Tibial nerve (tissue), 4 donors: ENCODE measurements around the gene COA6. TPM values are rescaled to one million over a fixed set of nuclear protein-coding genes. Genes with fewer than 3 reads are reported as not detected.

Experiments used
- DNase-seq, 2 donors: peaks; one replicate each; pipeline ENCODE4 v3.0.0-alpha.2; 2019; ENCODE audit warnings: low spot score in 2 of 2
- H3K27ac ChIP-seq, 4 donors: fragments of 200-600 bp; sonication (generic) in 3 of 4; one replicate each; pipeline ENCODE4 v1.5.1; 2017 to 2019; ENCODE audit warnings: mild to moderate bottlenecking in 1 of 4
- H3K27me3 ChIP-seq, 2 donors: fragments of 200-600 bp; sonication (generic) in 1 of 2; one replicate each; pipeline versions ENCODE4 v1.5.1 to v1.6.0; 2017 to 2019
- H3K36me3 ChIP-seq, 3 donors: fragments of 200-600 bp; sonication (generic); one replicate each; pipeline ENCODE4 v1.5.1; 2018 to 2019
- H3K4me1 ChIP-seq, 4 donors: fragments of 200-600 bp; sonication (generic) in 3 of 4; one replicate each; pipeline ENCODE4 v1.5.1; 2017 to 2019
- H3K4me3 ChIP-seq, 4 donors: fragments of 200-600 bp; sonication (generic) in 3 of 4; one replicate each; pipeline ENCODE4 v1.5.1; 2017 to 2019; ENCODE audit warnings: mild to moderate bottlenecking in 1 of 4, moderate library complexity in 1 of 4
- H3K9me3 ChIP-seq, 4 donors: fragments of 200-600 bp; sonication (generic) in 3 of 4; one replicate each; pipeline ENCODE4 v1.5.1; 2017 to 2019
- CTCF ChIP-seq, 5 experiments: fragments of 200-600 bp in 3 of 5; fragments of 450-650 bp in 2 of 5; sonication (generic) in 3 of 5; IDR thresholded peaks; one replicate each; pipeline ENCODE4 v1.5.1; 2016 to 2019; ENCODE audit warnings: antibody characterized with exemption in 5 of 5, mild to moderate bottlenecking in 3 of 5, moderate library complexity in 2 of 5
- EP300 ChIP-seq, 2 donors: sonication (generic); formaldehyde crosslinking; IDR thresholded peaks; one replicate each; pipeline ENCODE4 v1.6.1; 2017; ENCODE audit warnings: antibody characterized with exemption in 2 of 2, mild to moderate bottlenecking in 1 of 2
- POLR2A ChIP-seq, 2 donors: fragments of 450-650 bp; IDR thresholded peaks; one replicate each; pipeline ENCODE4 v1.6.1; 2017; ENCODE audit warnings: antibody characterized with exemption in 2 of 2, mild to moderate bottlenecking in 2 of 2, moderate library complexity in 2 of 2
- WGBS, 2 donors: methylation state at CpG; one replicate each; pipeline ENCODE4 v1.1.5; 2018; 5-methylcytosine and 5-hydroxymethylcytosine counted together
- total RNA-seq, 4 donors: library from RNA; depleted of rRNA; stranded (reverse); fragments of >200 nt; gene quantifications; one replicate each; pipeline ENCODE4 v1.1.0, GENCODE V29; 2016

COA6 gene
- total RNA-seq, 4 donors from 2014 or later = 11.1 to 25.6 (median 18.6) TPM

GRCh38 chr1:234381699-234382555 lies 8.7 kb downstream of the COA6 start:
- no peak for DNase-seq
- 87 to 91% methylated on average over 10 of the region's 10 CpGs for WGBS, 2 donors
- H3K4me3 ChIP-seq = no peak overlapping the region
- H3K4me1 ChIP-seq = no peaks in the 10 kb centered on the region
- TF ChIP-seq POLR2A (IDR thresholded peaks at IDR 0.05) = no peak
- TF ChIP-seq CTCF (IDR thresholded peaks at IDR 0.05) = no peak
- no peak for TF ChIP-seq EP300 (IDR thresholded peaks at IDR 0.05)
- peaks cover 0 to 64% (median 2%) of the 10 kb centered on the region in 3 donors for H3K36me3 ChIP-seq
- H3K27me3 ChIP-seq = no peaks in the 10 kb centered on the region
- H3K27ac ChIP-seq = no peak overlapping the region
- H3K9me3 ChIP-seq = no peaks in the 10 kb centered on the region

- peaks cover 0 to 39% (median 0%) of the 10 kb centered on the region in 3 donors for H3K36me3 ChIP-seq
- WGBS, 2 donors = 93 to 96% methylated on average over 6 of the region's 6 CpGs
- no peaks in the 10 kb centered on the region for H3K9me3 ChIP-seq
- no peak for TF ChIP-seq CTCF (IDR thresholded peaks at IDR 0.05)
- TF ChIP-seq EP300 (IDR thresholded peaks at IDR 0.05) = no peak
- TF ChIP-seq POLR2A (IDR thresholded peaks at IDR 0.05) = no peak
- no peaks in the 10 kb centered on the region for H3K27me3 ChIP-seq
- H3K4me3 ChIP-seq = no peak overlapping the region
- no peak for DNase-seq
- H3K4me1 ChIP-seq = no peaks in the 10 kb centered on the region
- no peak overlapping the region for H3K27ac ChIP-seq
Observed at GRCh38 chr1:234386122-234386521, 12.9 kb downstream of the COA6 start.

- TF ChIP-seq CTCF (IDR thresholded peaks at IDR 0.05) (no peak), EP300 (IDR thresholded peaks at IDR 0.05) (no peak), POLR2A (IDR thresholded peaks at IDR 0.05) (no peak)
- Histone ChIP-seq H3K4me1 (no peaks in the 10 kb centered on the region), H3K4me3 (no peak overlapping the region), H3K27ac (no peak overlapping the region), H3K36me3 (peaks cover 0 to 53% (median 0%) of the 10 kb centered on the region in 3 donors), H3K27me3 (no peaks in the 10 kb centered on the region), H3K9me3 (no peaks in the 10 kb centered on the region)
- WGBS, 2 donors = 87 to 95% methylated on average over 6 of the region's 6 CpGs
- DNase-seq = no peak
Observed at GRCh38 chr1:234388094-234388493, 14.8 kb downstream of the COA6 start.

- H3K27me3 ChIP-seq = no peaks in the 10 kb centered on the region
- DNase-seq = no peak
- 89 to 90% methylated on average over 6 of the region's 6 CpGs for WGBS, 2 donors
Observed at GRCh38 chr1:234393190-234393589, 19.9 kb downstream of the COA6 start.

More at GRCh38 chr1:234393190-234393589, 19.9 kb downstream of the COA6 start:
- no peak overlapping the region for H3K4me3 ChIP-seq
- no peak overlapping the region for H3K27ac ChIP-seq
- no peak for TF ChIP-seq EP300 (IDR thresholded peaks at IDR 0.05)
- no peak for TF ChIP-seq POLR2A (IDR thresholded peaks at IDR 0.05)
- TF ChIP-seq CTCF (IDR thresholded peaks at IDR 0.05) = no peak
- no peaks in the 10 kb centered on the region for H3K4me1 ChIP-seq
- H3K9me3 ChIP-seq = no peaks in the 10 kb centered on the region
- peaks cover 0 to 63% (median 0%) of the 10 kb centered on the region in 3 donors for H3K36me3 ChIP-seq
